ENCODE results near the gene SLC30A4.

The SLC30A4 gene

DNA sequence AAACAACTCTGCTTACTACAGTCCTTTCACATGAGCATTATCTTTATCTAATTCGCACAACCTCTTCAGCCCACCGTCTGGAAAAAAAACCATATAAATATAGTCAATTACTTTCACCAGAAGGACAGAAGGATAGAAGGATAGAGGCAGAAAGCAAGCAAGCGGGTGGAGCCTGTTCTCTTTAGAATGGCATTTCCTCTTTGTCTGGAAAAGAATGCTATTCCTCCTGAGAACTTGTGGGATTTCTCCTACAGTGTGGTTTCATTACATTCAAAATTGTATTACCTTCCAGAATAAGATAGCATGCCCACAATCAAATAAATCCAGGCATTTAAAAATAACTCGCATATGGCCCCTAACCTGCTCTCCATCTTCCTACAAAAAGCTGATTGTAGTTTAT is 23.1 kb downstream of the SLC30A4 start:
- no peak for DNase-seq

DNA sequence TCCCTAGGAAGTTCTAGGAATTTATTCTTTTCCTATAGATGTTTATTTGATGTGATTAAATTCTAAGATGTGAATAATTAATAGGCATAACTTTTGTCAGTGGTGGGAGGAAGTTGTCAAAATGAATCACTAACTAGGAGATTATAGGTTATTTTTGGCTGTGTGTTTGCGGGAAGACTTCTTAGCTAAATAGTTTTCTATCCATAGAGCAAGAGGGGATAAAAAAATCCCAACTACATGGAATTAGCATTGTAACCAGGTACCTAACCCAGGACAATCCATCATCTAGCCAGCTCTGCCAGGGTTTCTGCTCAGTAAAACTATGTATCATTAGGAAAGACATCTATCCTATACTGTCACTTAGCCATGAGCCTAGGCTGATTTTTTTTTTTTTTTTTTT is 23.9 kb downstream of the SLC30A4 start:
- no peak for DNase-seq

DNA sequence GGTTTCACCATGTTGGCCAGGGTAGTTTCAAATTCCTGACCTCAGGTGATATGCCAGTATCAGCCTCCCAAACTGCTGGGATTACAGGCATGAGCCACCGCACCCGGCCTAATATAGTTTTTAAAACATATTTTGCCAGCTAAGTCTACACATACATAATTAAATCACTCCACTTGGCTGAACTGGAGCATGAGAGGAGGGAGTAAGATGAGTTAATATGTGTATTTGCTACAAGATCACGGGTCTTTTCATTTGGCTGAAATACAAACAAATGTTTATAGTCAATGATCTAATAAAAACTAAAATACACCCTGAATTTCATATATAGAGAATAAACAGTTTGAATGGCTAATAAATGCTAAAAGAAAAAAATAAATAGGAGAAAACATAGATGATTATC is 25.3 kb downstream of the SLC30A4 start:
- no peak for DNase-seq

DNA sequence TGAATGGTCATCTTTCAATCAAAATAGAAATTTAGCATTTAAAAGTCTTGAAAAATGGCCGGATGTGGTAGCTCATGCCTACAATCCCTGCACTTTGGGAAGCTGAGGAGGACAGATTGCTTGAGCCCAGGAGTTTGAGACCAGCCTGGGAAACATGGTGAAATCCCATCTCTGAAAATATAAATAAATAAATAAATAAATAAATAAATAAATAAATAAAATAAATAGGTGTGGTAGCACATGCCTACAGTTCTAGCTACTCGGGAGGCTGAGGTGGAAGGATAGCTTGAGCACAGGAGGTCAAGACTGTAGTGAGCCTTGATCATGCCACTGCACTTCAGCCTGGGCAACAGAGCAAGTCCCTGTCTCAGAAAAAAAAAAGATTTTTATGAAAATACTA is 25.9 kb downstream of the SLC30A4 start:
- no peak for DNase-seq

DNA sequence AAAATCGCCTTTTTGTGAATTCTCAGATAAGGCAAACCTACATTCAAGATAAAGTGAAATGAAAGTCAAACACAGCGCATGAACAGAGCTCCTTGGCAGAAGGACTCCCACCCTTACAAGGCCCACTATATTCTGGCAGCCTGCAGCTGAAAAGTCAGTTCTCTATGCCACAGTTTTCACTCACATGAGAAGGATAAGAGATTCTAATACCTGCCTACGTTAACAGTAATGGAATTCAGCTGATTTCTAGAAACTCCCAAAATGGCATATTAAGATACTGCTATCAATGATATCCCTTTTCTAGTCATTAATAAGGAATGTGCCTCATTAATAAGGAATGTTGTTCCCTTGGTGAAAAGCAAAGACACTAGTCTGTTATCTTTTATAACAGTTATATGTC is 27.0 kb downstream of the SLC30A4 start:
- no peak for DNase-seq

DNA sequence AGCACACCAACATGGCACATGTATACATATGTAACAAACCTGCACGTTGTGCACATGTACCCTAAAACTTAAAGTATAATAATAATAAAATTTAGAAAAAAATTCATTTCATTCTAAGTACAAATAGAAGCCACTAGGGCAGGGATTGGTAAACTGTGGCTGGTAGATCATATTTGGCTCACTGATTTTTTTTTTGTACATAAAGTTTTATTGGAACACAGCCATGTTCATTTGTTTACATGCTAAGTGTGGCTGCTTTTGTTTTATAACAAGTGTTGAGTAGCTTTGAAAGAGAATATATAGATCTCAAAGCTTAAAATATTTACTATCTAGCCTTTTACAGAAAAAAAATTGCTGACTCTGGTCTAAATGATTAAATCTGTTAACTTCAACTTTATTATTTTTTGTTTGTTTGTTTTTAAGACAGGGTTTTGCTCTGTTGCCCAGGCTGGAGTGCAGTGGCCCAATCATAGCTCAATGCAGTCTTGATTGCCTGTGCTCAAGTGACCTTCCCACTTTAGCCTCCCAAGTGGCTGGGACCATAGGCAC is 32.8 kb downstream of the SLC30A4 start:
- DNase-seq, result no peak

DNA sequence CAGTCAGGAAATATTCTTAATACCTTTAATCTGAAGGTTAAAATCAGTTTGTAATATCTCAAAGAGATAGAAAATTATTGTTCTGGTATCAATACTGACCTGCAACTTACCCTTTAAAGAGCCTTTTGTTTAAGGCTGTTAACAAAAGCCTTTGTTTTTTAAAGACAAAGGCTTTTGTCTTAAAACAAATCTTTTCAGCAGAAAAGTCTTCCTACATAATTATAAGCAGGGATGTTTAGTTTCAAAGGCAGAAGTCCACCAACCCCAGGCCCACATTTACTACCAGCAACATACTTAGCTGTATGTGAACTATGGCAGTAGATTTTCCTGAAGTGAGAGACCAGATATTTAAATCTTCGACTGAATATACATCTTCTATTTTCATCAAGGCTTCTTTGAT is 36.2 kb downstream of the SLC30A4 start:
- DNase-seq, result no peak

DNA sequence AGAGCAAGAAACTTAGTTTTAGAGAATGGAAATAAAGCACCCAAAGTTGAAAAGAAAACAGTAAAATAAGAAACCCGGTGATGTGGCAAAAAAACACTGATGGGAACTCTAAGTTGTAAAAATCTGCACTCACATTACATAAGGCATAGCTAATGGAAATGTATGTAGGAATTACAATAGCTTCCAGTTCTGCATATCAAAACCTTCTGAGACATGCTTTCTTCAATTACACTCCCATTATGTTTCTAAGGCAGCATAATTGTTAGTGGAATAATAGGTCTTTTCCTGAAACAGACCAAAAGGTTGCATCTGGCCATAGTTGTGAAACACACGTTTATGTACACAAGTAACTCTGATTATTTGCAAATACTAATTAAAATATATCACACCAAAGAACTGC is 41.4 kb downstream of the SLC30A4 start:
- DNase-seq, result no peak

DNA sequence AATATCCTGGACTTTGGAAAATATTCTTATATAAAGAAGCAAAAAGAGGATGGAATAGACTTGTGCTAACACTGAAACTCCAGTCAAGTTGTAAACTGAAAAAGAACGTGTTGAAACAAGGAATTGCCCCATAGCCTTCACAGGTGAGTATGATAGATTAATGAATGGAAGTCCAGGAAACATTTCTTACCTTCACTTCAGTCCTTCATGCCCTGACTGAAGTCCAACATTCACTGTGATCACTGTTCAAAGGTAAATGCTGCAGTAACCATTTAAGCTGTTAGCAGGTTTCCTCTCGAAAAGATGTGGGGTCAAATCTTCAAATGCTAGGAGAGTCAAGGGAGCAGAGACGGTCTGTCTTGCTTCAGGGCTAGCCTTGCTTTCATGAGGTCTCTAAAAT is 46.1 kb downstream of the SLC30A4 start:
- DNase-seq, result no peak

DNA sequence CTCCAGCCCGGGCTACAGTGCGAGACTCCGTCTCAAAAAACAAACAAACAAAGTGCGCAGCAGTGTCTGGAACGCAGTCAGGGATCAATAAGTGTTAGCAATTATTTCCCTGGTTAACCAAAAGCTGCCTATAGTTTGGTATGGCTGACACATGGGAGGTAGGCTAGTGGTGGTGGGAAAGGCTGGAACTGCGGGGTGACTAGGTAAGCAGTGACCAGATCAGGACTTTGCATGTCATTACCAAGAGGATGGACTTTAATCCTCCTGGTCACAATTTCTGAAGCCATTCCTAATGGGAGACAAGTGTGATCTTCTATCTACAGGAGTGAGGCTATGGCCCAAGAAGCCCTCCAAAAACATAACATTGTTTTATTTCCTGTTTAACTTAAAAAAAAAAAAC is 47.8 kb downstream of the SLC30A4 start:
- no peak for DNase-seq

DNA sequence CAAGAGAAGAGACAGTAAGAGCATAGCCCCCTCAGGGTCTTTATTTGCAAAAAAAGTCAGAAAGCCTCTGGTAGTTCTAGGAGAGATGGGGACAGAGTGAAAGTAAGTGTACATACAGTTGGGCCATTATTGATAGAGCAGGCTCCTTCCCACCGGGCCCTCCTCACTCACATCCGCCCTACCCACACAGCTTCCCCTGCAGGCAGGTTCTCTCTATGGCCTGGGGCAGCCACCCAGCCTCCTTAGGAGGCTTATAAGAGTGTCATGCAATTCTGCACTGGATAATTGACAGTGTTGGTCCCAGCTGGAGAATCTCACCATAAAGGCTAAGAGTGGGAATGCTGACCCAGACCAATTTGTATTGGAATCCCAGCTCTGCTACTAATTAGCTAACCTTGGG is 49.5 kb downstream of the SLC30A4 start:
- DNase-seq, result no peak

DNA sequence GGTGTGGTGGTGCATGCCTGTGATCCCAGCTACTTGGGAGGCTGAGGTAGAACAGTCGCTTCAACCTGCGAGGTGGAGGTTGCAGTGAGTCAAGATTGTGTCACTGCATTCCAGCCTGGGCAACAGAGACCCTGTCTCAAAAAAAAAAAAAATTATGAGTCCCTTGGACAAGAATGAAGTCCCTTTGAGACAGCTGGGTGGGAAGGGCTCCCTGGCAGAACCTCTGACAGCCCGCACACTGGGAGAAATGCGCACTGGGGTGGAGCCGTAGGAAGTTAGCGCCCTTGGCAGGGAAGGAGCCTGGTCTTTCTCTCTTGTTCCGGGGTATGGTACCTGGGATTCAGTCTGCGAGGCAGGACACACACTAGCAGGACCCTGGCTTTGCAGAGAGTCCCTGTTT is 51.4 kb downstream of the SLC30A4 start:
- no peak for DNase-seq

DNA sequence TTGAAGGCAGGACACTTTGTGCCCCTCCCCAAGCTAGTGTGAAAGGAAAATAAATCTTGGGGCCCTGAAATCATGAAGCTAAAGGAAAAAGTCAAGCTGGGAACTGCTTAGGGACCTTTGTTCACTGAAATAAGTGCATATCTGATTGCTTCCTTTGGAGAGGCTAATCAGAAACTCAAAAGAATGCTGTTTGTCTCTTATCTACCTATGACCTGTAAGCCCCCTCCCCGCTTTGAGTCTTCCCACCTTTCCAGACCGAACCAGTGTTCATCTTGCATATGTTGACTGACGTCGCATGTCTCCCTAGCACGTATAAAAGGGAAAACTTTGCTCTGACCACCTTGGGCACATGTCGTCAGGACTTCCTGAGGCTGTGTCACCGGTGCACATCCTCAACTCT is 53.1 kb downstream of the SLC30A4 start:
- no peak for DNase-seq

DNA sequence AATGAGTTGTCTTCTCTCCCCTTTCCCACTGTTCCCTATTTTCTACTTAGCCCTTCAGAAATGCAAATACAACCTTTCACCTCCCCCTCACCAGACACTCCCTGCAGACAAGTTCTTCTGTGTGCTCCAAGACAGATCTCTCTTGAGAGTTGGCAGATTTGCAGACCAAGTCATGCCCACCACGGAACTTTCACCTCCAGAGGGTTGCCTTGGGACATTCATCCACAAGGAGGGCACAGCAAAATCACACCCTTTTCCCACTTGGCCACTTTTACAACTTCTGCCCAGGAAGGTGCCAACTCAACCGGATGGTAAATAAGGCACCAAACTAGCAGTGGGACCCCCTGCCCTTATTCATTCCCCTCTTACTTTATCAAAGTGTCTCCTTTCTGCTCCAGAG is 53.5 kb downstream of the SLC30A4 start:
- DNase-seq, result no peak

DNA sequence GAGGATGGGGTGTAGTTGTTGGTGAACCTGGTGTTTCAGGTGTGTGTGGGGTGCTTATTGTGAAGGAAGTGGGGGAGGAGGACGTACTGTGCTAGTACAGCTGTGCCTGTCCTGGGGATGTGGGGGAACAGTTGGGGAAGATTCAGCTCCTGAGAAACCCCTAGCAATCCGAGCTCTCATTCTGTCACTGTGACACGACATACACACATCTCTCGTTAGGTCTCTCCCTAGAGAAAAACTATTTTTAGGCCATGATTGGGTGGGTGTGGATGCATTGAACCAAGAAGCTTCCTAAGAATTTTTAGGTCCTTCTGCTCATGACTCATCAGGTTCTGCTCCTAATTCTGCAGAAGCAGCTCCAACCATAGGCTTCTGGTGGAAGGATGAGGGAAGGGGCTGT is 54.3 kb downstream of the SLC30A4 start:
- no peak for DNase-seq

DNA sequence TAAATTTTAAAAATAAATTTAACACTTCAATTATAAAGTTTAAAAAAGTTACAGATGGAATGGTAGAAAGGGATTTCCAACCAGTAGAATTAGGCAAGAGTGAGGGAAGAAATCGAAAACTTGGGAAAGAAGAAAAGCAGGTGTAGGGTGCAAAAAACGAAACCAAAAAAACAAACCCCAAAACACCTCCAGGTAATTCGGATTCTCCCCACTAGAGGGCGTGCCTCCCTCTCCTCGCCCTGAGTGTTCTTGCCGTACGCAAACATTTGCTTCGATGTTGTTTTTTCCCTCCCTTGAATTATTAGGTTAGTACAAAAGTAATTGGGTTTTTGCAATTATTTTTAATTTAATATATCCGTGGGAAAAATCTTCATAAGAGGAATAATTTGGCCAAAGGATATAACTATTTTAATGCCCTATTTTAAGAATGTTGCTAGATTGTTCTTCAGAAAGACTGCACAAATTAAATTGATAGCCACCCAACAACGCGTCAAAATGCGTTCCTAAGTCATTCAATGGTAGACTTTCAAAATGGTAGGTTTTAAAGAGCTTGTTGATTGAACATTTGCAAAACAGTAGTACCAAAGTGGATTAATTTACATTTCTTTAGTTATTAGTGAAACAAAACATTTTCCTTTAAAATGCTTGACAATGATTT is 63.7 kb downstream of the SLC30A4 start:
- peak; percentile 86 for DNase-seq

DNA sequence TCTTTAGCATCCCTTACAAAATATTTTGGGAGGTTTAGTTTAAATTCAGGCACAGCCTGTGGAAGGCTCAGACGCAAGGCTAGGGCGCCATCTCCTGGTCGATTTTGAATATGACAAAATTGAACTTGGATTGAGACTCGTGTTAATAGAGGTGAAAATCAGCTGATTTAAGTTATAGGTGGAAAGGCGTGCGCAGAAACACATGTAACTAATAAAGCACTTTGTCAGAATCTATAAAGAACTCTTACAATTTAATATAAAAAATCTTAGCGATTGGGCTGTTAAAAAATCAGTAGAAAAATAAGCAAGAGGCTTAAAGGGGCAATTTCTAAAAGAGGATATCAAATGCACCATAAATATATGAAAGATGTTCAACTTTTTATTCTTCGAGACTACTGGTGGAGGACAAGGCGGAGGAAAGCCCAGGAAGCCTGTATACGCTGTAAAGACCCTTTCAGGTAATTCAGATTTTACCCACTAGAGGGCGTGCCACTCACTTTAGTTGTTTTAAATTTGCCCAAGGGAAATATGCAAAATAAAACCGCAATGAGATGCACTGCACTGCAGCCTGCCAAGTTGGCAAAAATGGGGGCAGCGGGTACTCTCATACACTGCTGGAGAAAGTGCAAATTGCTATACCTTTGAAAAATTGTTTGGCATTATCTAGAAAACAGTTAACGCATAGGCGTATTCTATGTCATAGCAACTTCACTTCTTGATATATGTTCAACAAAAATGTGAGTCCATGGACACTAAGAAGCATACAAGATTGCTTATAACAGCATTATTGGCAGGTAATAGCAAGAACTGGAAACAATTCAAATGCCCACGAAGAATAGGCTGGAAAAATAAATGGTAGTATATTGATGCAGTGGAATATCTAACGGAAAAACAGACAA is 64.7 kb downstream of the SLC30A4 start:
- DNase-seq, result peak; percentile 91

DNA sequence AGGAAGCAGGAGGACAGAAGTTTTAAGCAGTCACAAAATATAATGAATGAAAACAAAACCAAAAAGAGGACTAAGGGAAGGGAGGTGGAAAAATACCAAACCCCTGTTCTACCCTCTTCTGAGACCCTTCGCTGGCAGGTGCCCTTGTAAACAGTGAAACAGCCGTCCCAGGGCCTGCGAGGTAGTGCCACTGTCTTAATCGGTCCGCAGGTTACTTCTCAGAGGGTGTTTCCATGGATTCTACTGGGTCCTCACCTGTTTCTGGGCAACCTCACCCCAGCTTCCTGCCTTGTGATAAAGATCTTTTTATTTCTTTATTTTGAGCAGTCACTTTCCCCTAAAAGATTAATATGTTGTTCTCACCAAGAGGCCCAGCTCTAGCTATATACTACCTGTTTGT is 65.3 kb downstream of the SLC30A4 start:
- DNase-seq, result no peak

DNA sequence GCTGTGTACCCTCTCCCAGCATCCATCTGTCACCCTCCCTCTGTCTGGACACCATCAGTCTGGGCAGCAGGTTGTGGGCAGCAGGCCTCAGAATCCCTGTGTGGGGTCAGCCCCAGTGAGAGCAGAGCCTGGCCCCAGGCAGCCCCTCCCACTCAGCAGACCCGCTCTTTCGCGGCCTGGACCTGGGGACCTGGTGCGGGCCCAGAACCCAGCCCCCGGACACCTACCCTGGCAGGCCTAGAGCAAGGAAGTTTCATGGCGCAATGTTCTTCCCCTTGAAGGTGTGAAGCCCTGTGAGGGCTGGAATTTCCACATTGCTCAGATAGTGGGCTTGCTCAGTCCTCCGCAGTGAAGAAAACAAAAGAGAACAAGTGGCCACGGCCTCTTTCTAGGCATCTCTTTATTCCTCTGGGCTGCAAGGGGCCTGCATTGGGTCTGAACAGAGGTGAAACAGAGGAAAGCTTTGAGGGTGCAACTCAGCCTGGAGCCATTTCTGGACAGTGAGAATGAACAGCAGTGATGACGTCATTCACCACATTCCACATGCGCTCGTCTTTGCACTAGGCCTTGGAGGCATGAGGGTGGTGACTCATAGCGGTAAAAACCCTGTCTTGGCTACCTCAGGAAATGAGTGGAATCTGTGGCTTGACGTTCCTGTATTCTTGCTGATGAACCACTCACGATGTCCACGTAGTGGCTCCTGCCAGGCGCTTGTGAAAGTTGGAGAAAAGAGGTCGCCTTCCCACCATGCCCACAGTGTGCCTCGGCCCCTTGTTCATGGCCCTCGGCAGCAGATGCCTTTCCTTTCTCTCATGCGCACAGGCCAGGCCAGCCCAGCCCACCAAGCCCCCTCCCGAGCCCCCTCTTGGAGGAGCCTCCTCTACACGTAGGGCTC is 66.1 kb downstream of the SLC30A4 start:
- peak; percentile 84 for DNase-seq

DNA sequence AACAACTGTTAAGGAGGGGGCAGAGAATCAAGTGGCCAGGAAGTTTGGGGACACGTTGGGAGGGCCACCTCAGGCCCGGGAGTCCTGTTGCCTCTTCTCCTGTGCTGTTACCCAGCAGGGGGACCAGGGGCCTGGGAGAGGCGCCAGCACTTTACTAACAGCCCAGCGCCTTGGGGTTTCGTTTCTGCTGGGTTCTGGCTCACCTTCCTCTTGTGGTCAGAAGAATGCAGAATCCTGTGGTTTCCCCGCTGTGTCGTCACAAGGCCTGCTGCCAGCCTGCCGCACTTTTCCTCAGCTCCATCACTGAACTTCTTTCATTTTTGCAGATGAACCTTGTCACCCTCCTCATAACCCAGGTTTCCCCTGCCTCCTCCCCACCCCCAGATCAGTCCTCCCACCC is 67.7 kb downstream of the SLC30A4 start:
- peak; percentile 83 for DNase-seq

DNA sequence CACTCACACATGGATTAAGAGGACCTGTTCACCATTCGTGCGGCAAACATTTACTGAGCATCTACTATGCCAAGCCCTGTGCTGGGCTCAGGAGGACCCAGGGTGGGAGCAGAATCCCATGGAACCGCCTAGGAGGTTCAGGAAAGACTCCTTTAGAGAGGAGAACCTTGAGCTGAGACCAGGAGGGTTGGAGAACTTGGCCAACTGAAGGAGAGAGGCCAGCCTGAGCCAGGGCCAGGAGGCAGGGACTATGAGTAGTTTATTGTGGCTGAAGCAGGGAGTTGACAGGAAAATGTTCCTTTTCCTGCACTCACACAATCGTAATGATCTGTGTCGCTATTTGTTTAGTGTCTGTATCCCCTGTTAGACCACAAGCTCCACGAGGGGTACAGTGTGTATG is 71.3 kb downstream of the SLC30A4 start:
- no peak for DNase-seq

DNA sequence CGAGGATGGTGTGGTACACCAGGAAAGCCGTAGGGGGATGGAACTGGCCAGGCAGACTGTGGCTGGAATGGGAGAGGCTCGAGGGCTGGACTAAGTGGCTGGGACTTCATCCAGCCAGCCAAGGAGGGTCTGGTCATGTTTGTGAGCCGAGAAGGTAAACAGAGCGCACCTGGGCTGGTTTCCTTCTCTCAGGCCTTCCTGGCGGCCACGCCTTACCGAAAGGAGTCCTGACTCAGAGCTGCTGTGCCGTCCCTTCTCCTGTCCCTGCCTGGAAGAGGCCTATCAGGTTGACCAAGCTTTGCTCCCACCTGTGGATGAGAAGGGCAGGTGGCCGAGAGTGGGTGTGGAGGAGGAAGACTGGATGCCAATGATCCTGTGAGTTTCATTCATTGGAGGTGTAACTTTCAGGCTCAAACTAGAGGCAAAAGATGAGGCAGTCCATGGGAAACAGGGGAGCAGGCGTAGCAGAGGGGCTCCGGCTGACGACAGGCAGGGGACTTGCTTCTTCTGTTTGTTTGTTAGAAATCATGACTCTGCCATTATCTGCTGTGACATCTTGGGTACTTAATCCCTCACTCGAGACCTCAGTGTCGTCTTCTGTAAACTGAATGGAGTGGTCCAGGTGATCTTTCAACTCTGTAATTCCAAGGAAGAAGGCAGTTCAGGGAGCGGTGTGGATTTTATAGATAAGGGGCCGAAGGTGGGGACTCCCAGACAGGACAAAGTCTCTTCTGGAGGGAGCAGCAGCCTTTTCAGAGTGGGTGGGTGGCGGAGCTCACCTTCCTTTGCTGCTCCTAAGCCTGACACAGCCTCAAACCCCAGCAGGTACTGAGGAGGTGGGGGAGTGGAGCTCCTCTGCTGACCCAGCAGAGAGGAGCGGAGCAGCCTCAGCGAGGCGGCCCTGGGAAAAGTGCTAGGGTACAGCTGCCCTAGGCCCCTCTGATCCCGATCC is 72.4 kb downstream of the SLC30A4 start:
- DNase-seq, result no peak
